Gastrocnemius medialis (tissue), 4 donors: ENCODE results near the gene ATXN1. TPM values are rescaled to one million over a fixed set of nuclear protein-coding genes. Genes with fewer than 3 reads are reported as not detected.
A peak's percentile ranks its signal among the peaks of the same experiment; 100 is the strongest.

ENCODE experiments used
- ATAC-seq, 2 donors: fragments of 150-250 bp; one replicate each; pipeline ENCODE4 v1.9.1; 2016
- DNase-seq, 2 donors: peaks; one replicate each; pipeline ENCODE4 v3.0.0-alpha.2; 2019
- H3K27ac ChIP-seq, 4 donors: fragments of 200-600 bp; sonication (generic); 1 replicate in 1 of 4; 2 replicates in 3 of 4; pipeline ENCODE4 v1.5.1; 2016 to 2018; ENCODE audit warnings: mild to moderate bottlenecking in 2 of 4, moderate library complexity in 1 of 4
- H3K27me3 ChIP-seq, 3 donors: fragments of 200-600 bp; sonication (generic) in 2 of 3; 1 replicate in 1 of 3; 2 replicates in 2 of 3; pipeline versions ENCODE4 v1.5.1 to v1.6.0; 2016 to 2019; ENCODE audit warnings: mild to moderate bottlenecking in 1 of 3, moderate library complexity in 1 of 3
- H3K36me3 ChIP-seq, 2 donors: fragments of 200-600 bp; sonication (generic) in 1 of 2; one replicate each; pipeline ENCODE4 v1.5.1; 2017 to 2018
- H3K4me1 ChIP-seq, 2 donors: fragments of 200-600 bp; sonication (generic) in 1 of 2; one replicate each; pipeline ENCODE4 v1.5.1; 2016 to 2017; ENCODE audit warnings: mild to moderate bottlenecking in 2 of 2
- H3K4me3 ChIP-seq, 4 donors: fragments of 200-600 bp; sonication (generic) in 3 of 4; 1 replicate in 1 of 4; 2 replicates in 3 of 4; pipeline ENCODE4 v1.5.1; 2016 to 2019; ENCODE audit warnings: mild to moderate bottlenecking in 2 of 4
- H3K9me3 ChIP-seq, 3 donors: fragments of 200-600 bp; sonication (generic) in 2 of 3; 1 replicate in 1 of 3; 2 replicates in 2 of 3; pipeline ENCODE4 v1.5.1; 2016 to 2019
- CTCF ChIP-seq, 5 experiments: fragments of 450-650 bp in 3 of 5; fragments of 200-600 bp in 2 of 5; sonication (generic) in 2 of 5; IDR thresholded peaks in 4 of 5; conservative IDR thresholded peaks in 1 of 5; 1 replicate in 4 of 5; 2 replicates in 1 of 5; pipeline ENCODE4 v1.5.1; 2016 to 2019; ENCODE audit warnings: antibody characterized with exemption in 5 of 5, mild to moderate bottlenecking in 3 of 5, moderate library complexity in 3 of 5
- POLR2A ChIP-seq, 2 donors: fragments of 450-650 bp; IDR thresholded peaks; one replicate each; pipeline ENCODE4 v1.6.1; 2017; ENCODE audit warnings: antibody characterized with exemption in 2 of 2, mild to moderate bottlenecking in 2 of 2, moderate library complexity in 2 of 2
- in situ Hi-C, 4 donors: fragments of 200-750 bp; cut with MboI; loops; one replicate each; pipeline versions ENCODE4 v1.15.0 to v1.8.0; 2017; ENCODE audit warnings: low sequenced_read_pairs in 4 of 4
- intact Hi-C: fragments of 100-400 bp; cut with DNase I; formaldehyde crosslinking; loops from one replicate; pipeline ENCODE4 v1.15.1; 2023; ENCODE audit warnings: low total_unique reads
- total RNA-seq, 4 donors: library from RNA; depleted of rRNA; stranded (reverse); fragments of >200 nt; gene quantifications; one replicate each; pipeline versions ENCODE4 v1.1.0 to v1.2.3, GENCODE V29; 2016

ATXN1 gene
- total RNA-seq, 4 donors from 2014 or later, result 21.8 to 42.9 (median 33.1) TPM

DNA sequence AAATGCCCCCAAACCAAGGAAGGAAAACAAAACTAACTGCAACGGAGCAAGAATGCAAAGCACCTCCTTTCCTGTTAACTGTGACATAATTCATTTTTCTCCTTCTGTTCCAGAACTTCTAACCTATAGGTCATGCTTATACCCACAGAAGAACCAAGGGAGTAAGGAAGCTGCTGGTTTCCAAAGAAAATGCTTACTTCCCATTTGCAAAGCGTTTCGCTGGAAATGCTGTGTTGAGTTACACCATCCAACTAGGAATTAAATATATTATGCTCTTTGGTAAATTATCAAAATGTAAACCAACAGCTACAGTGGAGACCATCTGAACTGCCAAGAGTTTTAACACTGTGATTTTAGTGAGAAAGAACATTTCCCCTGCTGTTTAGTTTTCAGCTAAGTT is 42.9 kb downstream of the ATXN1 start:
- peaks cover 26 to 46% of the 10 kb centered on the region in 2 donors for H3K4me1 ChIP-seq

DNA sequence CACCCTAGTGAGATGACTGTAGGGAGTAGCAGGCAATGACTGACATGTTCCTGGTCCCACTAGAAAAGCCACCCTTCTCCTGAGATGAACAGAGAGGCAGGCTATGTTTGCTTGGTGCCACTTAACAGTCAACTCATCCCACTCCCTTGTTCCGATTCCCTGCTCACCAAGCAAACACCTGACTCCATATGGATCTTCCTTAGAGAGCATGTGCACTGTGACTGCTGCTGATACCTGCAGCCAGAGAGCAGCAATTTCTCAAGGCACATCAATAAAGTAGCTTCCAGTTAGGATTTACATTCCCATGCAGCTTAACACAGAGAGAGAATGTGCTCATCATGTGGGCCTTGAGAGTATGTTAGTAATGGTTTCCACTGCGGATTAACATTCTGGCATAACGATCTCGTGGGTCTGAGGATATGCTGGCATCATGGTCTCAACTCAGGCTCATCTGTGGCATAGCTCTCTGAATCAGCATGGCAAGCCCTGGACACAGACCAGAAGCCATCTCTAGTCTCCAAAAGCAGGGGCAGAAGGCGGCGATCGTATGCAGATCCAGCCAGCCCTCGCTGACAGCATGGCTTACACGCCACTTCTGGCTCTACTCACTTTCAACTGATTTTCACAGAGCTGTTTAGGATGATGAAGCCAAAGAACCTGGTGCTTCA is 43.9 kb downstream of the ATXN1 start:
- DNase-seq (peak in 1 of 2 donors; percentile 26), ATAC-seq (no peak)
- H3K27ac ChIP-seq, result peak overlapping the region; percentile 32 to 56 (median 44)
- intact Hi-C loops, result no loop called here
- no peak overlapping the region for H3K4me3 ChIP-seq
- H3K27me3 ChIP-seq, result no peaks in the 10 kb centered on the region
- peaks cover 25 to 46% of the 10 kb centered on the region in 2 donors for H3K4me1 ChIP-seq
- no peak for TF ChIP-seq CTCF (IDR thresholded peaks at IDR 0.05 in 4 of 5, conservative IDR thresholded peaks at IDR 0.05 in 1 of 5)
- no peaks in the 10 kb centered on the region for H3K36me3 ChIP-seq
- no peaks in the 10 kb centered on the region for H3K9me3 ChIP-seq
- in situ Hi-C loops, result no loop called here

More for the DNA sequence above, 42.9 kb downstream of the ATXN1 start:
- intact Hi-C loops (no loop called here), in situ Hi-C loops (no loop called here)
- DNase-seq (no peak), ATAC-seq (no peak)
- TF ChIP-seq CTCF (IDR thresholded peaks at IDR 0.05 in 4 of 5, conservative IDR thresholded peaks at IDR 0.05 in 1 of 5) (no peak), POLR2A (IDR thresholded peaks at IDR 0.05) (no peak)
- Histone ChIP-seq H3K27ac (peak overlapping the region in 2 of 4 donors; percentile 32 to 56), H3K36me3 (no peaks in the 10 kb centered on the region), H3K4me3 (no peak overlapping the region), H3K9me3 (no peaks in the 10 kb centered on the region), H3K27me3 (no peaks in the 10 kb centered on the region)

GRCh38 chr6:16716321-16716858 is 44.9 kb downstream of the ATXN1 start:
- Histone ChIP-seq H3K36me3 (no peaks in the 10 kb centered on the region), H3K27ac (no peak overlapping the region), H3K9me3 (no peaks in the 10 kb centered on the region), H3K4me3 (no peak overlapping the region), H3K27me3 (no peaks in the 10 kb centered on the region), H3K4me1 (peaks cover 22 to 41% of the 10 kb centered on the region in 2 donors)
- intact Hi-C loops, result no loop called here
- ATAC-seq, result no peak
- TF ChIP-seq POLR2A (IDR thresholded peaks at IDR 0.05) (no peak), CTCF (IDR thresholded peaks at IDR 0.05 in 4 of 5, conservative IDR thresholded peaks at IDR 0.05 in 1 of 5) (no peak)
- DNase-seq, result no peak
- in situ Hi-C loops, result no loop called here

DNA sequence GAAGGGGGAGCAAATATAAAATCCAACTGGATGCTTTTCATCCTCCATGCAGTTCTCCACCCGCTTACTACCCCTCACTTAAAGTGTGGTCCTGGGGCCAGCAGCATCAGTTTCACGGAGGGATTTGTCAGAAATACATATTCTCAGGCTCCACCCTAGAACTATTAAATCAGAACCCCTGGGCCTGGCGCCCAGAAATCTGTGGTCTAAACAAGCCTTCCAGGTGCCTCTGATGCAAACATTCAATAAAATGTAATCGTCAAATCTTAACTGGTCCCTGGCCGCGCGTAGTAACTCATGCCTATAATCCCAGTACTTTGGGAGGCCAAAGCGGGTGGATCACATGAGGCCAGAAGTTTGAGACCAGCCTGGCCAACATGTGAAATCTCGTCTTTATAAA is 47.7 kb downstream of the ATXN1 start:
- in situ Hi-C loops (no loop called here), intact Hi-C loops (loop anchor here (2.0 kb wide), 1 partner anchor 47 kb away; the partner anchor contains the start of gene ATXN1)
- no peak for DNase-seq
- Histone ChIP-seq H3K36me3 (no peaks in the 10 kb centered on the region), H3K27ac (peak overlapping the region in 3 of 4 donors; percentile 56 to 80 (median 65)), H3K4me3 (no peak overlapping the region), H3K27me3 (no peaks in the 10 kb centered on the region), H3K4me1 (peaks cover 19 to 29% of the 10 kb centered on the region in 2 donors), H3K9me3 (no peaks in the 10 kb centered on the region)
- ATAC-seq, result no peak
- TF ChIP-seq CTCF (IDR thresholded peaks at IDR 0.05 in 4 of 5, conservative IDR thresholded peaks at IDR 0.05 in 1 of 5), result no peak
- no peak for TF ChIP-seq POLR2A (IDR thresholded peaks at IDR 0.05)
